ENCODE results near the gene PPP3R1.

The PPP3R1 gene

DNA sequence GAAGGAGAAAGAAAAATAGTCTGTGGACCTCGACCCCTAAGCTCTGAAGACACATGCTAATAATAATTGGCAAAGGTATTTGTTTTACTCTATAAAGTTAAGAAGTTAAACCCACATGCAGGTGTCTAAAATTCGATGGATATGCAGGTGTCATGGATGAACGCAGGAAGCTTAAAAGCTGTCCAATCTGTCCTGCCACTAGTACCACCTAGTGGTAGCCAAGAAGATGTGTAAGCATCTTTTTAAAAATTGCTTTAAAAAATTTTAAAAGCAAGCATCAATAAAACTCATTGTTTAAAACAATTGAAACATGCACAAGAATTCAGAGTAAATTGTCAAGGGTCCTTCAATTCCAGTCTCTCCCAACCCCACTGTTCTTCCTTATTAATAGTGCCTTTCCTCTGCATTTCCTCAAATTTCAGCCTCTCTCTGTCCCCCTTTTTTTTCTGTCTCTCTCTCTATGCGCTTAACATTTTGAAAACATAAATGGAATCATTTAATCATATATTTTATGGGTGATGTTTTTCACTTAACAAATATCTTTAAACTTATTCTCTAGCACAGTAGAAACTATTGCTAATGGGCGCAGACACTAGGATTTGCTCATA lies 30.6 kb upstream of the PPP3R1 start:
- Histone ChIP-seq H3K36me3 (ENCODE audit: control insufficient read depth in 2 of 2, insufficient read depth in 1 of 2, low read length in 2 of 2) (no peaks in the 10 kb centered on the region), H3K27ac (ENCODE audit: extremely low read depth, low read depth, low read length) (no peak overlapping the region), H3K4me3 (ENCODE audit: low read depth, low read length) (no peak overlapping the region), H3K9me3 (ENCODE audit: control insufficient read depth, insufficient read depth, low read depth, low read length) (no peaks in the 10 kb centered on the region), H3K4me1 (ENCODE audit: control insufficient read depth, insufficient read depth, low read length) (peaks cover 7% of the 10 kb centered on the region)
- ChIA-PET CTCF (interaction anchor here (0.6 to 5.8 kb wide), 28 partner anchors 9 to 293 kb away, joined by 3 to 57 read pairs (median 4); partner anchors contain the start of gene PNO1), POLR2A (no interaction called here)
- TF ChIP-seq ZNF48 (tag by site-specific recombination; IDR thresholded peaks at IDR 0.05) (no peak), ZNF654 (tag by site-specific recombination; IDR thresholded peaks at IDR 0.05; ENCODE audit: low read depth) (peak; percentile 55)

DNA sequence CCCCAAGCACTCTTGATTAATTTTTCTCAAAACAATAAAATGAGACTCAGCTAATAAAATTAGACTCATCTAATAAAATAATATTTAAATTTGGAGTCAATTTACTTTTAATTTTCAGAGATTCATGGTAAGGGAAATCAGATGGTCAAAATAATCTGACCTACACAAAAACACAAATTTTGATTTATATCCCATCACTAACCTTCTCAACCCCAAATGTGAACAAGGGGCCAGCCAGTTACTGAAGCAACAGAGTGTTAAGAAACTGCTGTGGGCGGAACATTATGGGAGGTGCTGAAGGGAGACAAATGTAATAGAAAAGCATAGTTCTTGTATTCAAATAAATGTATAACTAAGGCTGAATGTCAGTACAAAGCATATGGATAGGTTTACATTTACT lies 28.5 kb upstream of the PPP3R1 start:
- Histone ChIP-seq H3K9me3 (ENCODE audit: control insufficient read depth, insufficient read depth, low read depth, low read length) (no peaks in the 10 kb centered on the region), H3K27ac (ENCODE audit: extremely low read depth, low read depth, low read length) (no peak overlapping the region), H3K4me1 (ENCODE audit: control insufficient read depth, insufficient read depth, low read length) (peaks cover 7% of the 10 kb centered on the region), H3K4me3 (ENCODE audit: low read depth, low read length) (no peak overlapping the region), H3K36me3 (ENCODE audit: control insufficient read depth in 2 of 2, insufficient read depth in 1 of 2, low read length in 2 of 2) (no peaks in the 10 kb centered on the region)
- ChIA-PET CTCF (interaction anchor here (1.0 kb wide), 1 partner anchor 84 kb away, joined by 3 read pairs; no protein-coding TSS in a partner anchor), POLR2A (no interaction called here)
- TF ChIP-seq PRDM1 (tag by site-specific recombination; IDR thresholded peaks at IDR 0.05) (no peak), ZNF214 (tag by site-specific recombination; IDR thresholded peaks at IDR 0.05; ENCODE audit: borderline replicate concordance) (no peak), ZNF416 (tag by site-specific recombination; IDR thresholded peaks at IDR 0.05) (no peak), ZNF202 (tag by site-specific recombination; IDR thresholded peaks at IDR 0.05; ENCODE audit: borderline replicate concordance) (no peak)

DNA sequence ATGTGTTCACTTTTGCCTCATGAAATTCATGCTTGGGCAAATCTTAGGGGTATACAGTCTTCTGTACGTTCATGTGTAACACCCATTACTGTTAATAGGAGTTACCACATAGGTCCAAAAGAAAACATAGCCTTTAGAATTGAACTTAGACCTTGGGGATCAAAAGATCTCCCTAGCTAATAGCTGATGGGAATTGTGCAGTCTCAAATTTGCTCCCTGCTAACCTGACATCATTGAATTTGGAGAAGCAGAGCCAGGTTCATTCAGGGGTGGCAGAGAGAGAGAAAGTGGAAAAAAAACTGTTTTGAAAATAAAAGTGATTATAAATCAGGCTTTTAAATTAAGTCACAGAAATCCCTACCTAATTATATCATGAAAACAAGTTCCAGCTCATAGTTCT lies 28.0 kb upstream of the PPP3R1 start:
- peaks cover 7% of the 10 kb centered on the region for H3K4me1 ChIP-seq (ENCODE audit: control insufficient read depth, insufficient read depth, low read length)
- no peak overlapping the region for H3K27ac ChIP-seq (ENCODE audit: extremely low read depth, low read depth, low read length)
- no peak overlapping the region for H3K4me3 ChIP-seq (ENCODE audit: low read depth, low read length)
- CTCF ChIA-PET = interaction anchor here (0.9 to 1.1 kb wide), 3 partner anchors 10 to 84 kb away, joined by 3 to 4 read pairs (median 3); no protein-coding TSS in a partner anchor
- no peak for TF ChIP-seq REPIN1 (tag by site-specific recombination; IDR thresholded peaks at IDR 0.05; ENCODE audit: low read depth)
- 0 out of 2 replicates have a peak, but pooled peaks have one; percentile 27 for TF ChIP-seq ZNF335 (tag by site-specific recombination; conservative IDR thresholded peaks at IDR 0.05)
- TF ChIP-seq PRDM1 (tag by site-specific recombination; IDR thresholded peaks at IDR 0.05) = 0 out of 2 replicates have a peak, but pooled peaks have one; percentile 10
- POLR2A ChIA-PET = no interaction called here
- H3K36me3 ChIP-seq (ENCODE audit: control insufficient read depth in 2 of 2, insufficient read depth in 1 of 2, low read length in 2 of 2) = no peaks in the 10 kb centered on the region
- no peaks in the 10 kb centered on the region for H3K9me3 ChIP-seq (ENCODE audit: control insufficient read depth, insufficient read depth, low read depth, low read length)

DNA sequence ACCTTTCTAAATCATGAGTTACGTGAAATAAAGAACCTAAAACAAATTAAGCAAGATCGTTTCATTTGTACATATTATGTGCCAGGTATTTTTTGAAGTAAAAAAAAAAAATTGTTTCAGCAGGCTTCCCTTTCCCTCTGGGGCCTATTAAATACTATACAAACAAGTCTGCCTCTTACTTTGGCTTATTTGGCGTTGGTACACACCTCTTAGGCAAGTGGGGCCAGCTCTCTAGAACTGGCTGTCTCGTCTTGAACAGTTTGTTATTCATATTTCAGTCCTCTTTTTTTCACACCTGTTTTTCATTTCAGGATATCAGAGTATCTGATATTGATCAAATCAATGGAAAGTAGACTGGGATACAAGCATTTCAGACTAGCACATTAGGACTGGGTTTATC lies 27.4 kb upstream of the PPP3R1 start:
- no peaks in the 10 kb centered on the region for H3K9me3 ChIP-seq (ENCODE audit: control insufficient read depth, insufficient read depth, low read depth, low read length)
- H3K4me3 ChIP-seq (ENCODE audit: low read depth, low read length) = no peak overlapping the region
- peaks cover 7% of the 10 kb centered on the region for H3K4me1 ChIP-seq (ENCODE audit: control insufficient read depth, insufficient read depth, low read length)
- no peak overlapping the region for H3K27ac ChIP-seq (ENCODE audit: extremely low read depth, low read depth, low read length)
- H3K36me3 ChIP-seq (ENCODE audit: control insufficient read depth in 2 of 2, insufficient read depth in 1 of 2, low read length in 2 of 2) = no peaks in the 10 kb centered on the region
- ChIA-PET CTCF (interaction anchor here (0.6 to 1.1 kb wide), 8 partner anchors 10 to 158 kb away, joined by 3 to 8 read pairs (median 3); no protein-coding TSS in a partner anchor), POLR2A (no interaction called here)
- TF ChIP-seq ZNF792 (tag by site-specific recombination; IDR thresholded peaks at IDR 0.05) = no peak

DNA sequence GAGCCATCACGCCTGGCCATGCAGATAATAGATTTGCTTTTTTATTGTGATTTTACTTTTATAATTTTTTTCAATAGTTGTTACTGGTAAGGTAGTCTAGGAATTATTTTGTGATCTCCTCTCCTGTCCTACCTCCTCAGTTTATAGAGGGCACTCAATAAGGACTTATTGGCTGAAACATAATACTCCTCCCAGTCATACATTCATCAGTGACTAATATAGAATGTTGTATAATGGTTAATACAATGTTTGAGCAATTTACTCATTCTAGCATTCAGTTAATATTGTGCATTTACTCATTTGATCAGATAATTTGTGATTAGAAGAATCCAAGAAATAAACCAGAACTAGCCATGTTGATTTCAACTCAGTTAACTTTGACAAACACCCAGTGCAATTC lies 25.8 kb upstream of the PPP3R1 start:
- Histone ChIP-seq H3K27ac (ENCODE audit: extremely low read depth, low read depth, low read length) (no peak overlapping the region), H3K36me3 (ENCODE audit: control insufficient read depth in 2 of 2, insufficient read depth in 1 of 2, low read length in 2 of 2) (no peaks in the 10 kb centered on the region)
- CTCF ChIA-PET = interaction anchor here (0.7 to 0.9 kb wide), 4 partner anchors 82 to 185 kb away, joined by 3 to 6 read pairs (median 4); no protein-coding TSS in a partner anchor
- TF ChIP-seq ZNF335 (tag by site-specific recombination; conservative IDR thresholded peaks at IDR 0.05) (no peak), ZNF157 (tag by site-specific recombination; IDR thresholded peaks at IDR 0.05) (no peak), ZNF707 (tag by site-specific recombination; IDR thresholded peaks at IDR 0.05) (no peak), MEIS1 (CRISPR knock-in tag; IDR thresholded peaks at IDR 0.05; ENCODE audit: borderline replicate concordance) (no peak), ZNF776 (tag by site-specific recombination; IDR thresholded peaks at IDR 0.05; ENCODE audit: borderline replicate concordance) (no peak), ZNF660 (tag by site-specific recombination; IDR thresholded peaks at IDR 0.05) (no peak), HOXA7 (CRISPR knock-in tag; IDR thresholded peaks at IDR 0.05; ENCODE audit: borderline replicate concordance) (no peak)
- TF ChIP-seq, protein P1, sequence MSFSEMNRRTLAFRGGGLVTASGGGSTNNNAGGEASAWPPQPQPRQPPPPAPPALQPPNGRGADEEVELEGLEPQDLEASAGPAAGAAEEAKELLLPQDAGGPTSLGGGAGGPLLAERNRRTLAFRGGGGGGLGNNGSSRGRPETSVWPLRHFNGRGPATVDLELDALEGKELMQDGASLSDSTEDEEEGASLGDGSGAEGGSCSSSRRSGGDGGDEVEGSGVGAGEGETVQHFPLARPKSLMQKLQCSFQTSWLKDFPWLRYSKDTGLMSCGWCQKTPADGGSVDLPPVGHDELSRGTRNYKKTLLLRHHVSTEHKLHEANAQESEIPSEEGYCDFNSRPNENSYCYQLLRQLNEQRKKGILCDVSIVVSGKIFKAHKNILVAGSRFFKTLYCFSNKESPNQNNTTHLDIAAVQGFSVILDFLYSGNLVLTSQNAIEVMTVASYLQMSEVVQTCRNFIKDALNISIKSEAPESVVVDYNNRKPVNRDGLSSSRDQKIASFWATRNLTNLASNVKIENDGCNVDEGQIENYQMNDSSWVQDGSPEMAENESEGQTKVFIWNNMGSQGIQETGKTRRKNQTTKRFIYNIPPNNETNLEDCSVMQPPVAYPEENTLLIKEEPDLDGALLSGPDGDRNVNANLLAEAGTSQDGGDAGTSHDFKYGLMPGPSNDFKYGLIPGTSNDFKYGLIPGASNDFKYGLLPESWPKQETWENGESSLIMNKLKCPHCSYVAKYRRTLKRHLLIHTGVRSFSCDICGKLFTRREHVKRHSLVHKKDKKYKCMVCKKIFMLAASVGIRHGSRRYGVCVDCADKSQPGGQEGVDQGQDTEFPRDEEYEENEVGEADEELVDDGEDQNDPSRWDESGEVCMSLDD (tag by site-specific recombination; IDR thresholded peaks at IDR 0.05) = no peak
- TF ChIP-seq, protein P2, sequence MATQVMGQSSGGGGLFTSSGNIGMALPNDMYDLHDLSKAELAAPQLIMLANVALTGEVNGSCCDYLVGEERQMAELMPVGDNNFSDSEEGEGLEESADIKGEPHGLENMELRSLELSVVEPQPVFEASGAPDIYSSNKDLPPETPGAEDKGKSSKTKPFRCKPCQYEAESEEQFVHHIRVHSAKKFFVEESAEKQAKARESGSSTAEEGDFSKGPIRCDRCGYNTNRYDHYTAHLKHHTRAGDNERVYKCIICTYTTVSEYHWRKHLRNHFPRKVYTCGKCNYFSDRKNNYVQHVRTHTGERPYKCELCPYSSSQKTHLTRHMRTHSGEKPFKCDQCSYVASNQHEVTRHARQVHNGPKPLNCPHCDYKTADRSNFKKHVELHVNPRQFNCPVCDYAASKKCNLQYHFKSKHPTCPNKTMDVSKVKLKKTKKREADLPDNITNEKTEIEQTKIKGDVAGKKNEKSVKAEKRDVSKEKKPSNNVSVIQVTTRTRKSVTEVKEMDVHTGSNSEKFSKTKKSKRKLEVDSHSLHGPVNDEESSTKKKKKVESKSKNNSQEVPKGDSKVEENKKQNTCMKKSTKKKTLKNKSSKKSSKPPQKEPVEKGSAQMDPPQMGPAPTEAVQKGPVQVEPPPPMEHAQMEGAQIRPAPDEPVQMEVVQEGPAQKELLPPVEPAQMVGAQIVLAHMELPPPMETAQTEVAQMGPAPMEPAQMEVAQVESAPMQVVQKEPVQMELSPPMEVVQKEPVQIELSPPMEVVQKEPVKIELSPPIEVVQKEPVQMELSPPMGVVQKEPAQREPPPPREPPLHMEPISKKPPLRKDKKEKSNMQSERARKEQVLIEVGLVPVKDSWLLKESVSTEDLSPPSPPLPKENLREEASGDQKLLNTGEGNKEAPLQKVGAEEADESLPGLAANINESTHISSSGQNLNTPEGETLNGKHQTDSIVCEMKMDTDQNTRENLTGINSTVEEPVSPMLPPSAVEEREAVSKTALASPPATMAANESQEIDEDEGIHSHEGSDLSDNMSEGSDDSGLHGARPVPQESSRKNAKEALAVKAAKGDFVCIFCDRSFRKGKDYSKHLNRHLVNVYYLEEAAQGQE (tag by site-specific recombination; IDR thresholded peaks at IDR 0.05) = no peak

More for the DNA sequence above, 25.8 kb upstream of the PPP3R1 start:
- H3K4me1 ChIP-seq (ENCODE audit: control insufficient read depth, insufficient read depth, low read length) = peaks cover 7% of the 10 kb centered on the region
- no peaks in the 10 kb centered on the region for H3K9me3 ChIP-seq (ENCODE audit: control insufficient read depth, insufficient read depth, low read depth, low read length)
- POLR2A ChIA-PET = no interaction called here
- H3K4me3 ChIP-seq (ENCODE audit: low read depth, low read length) = no peak overlapping the region
